ENCODE measurements around the gene ARHGAP45. TPM values are rescaled to one million over a fixed set of nuclear protein-coding genes. Genes with fewer than 3 reads are reported as not detected.
"Not testable (repeated sequence)": the region's sequence is repeated elsewhere in the genome, so short reads cannot be mapped to it uniquely, and the experiment has no call there.

Gene ARHGAP45
- total RNA-seq: 100 to 1,000 TPM; 123 to 136 TPM

GRCh38 chr19:1066748-1067340 lies at the start of gene ARHGAP45:
TSS of gene ARHGAP45 (plus strand) at chr19:1067167. CDS start at chr19:1067406, 239 bp downstream.
- intact Hi-C loops (cut with micrococcal nuclease): loop anchor here (2.0 to 5.0 kb wide), 4 partner anchors 16 to 185 kb away; no protein-coding TSS in a partner anchor
- CTCF ChIA-PET: interaction anchor here (0.7 to 1.9 kb wide), 7 partner anchors 9 to 177 kb away, joined by 3 to 8 read pairs (median 3); no protein-coding TSS in a partner anchor

GRCh38 chr19:1017906-1018305 lies 49.1 kb upstream of the ARHGAP45 start:
- H3K4me3 Mint-ChIP-seq: no peak overlapping the region
- peaks cover 46% of the 10 kb centered on the region for H3K4me1 Mint-ChIP-seq (ENCODE audit: low read depth)
- no peaks in the 10 kb centered on the region for H3K27me3 Mint-ChIP-seq (ENCODE audit: low read depth)
- intact Hi-C loops (cut with micrococcal nuclease): no loop called here
- no peak for DNase-seq
- peaks cover 3% of the 10 kb centered on the region for H3K36me3 Mint-ChIP-seq (ENCODE audit: low read depth)
- CTCF ChIA-PET: no interaction called here
- H3K27ac Mint-ChIP-seq: no peak overlapping the region
- no peaks in the 10 kb centered on the region for H3K9me3 Mint-ChIP-seq

More at GRCh38 chr19:1066748-1067340, at the start of gene ARHGAP45:
- Mint-ChIP-seq H3K27me3 (ENCODE audit: low read depth) (no peaks in the 10 kb centered on the region), H3K9me3 (no peaks in the 10 kb centered on the region), H3K4me1 (ENCODE audit: low read depth) (peaks cover 39% of the 10 kb centered on the region), H3K36me3 (ENCODE audit: low read depth) (peaks cover 16% of the 10 kb centered on the region), H3K27ac (peak within 1 kb of the TSS; percentile 94), H3K4me3 (peak within 1 kb of the TSS; percentile 96)
- DNase-seq: peak; percentile 82

- no peak for DNase-seq
- Mint-ChIP-seq H3K4me3 (peak overlapping the region; percentile 95), H3K36me3 (ENCODE audit: low read depth) (peaks cover 3% of the 10 kb centered on the region), H3K27ac (peak overlapping the region; percentile 70), H3K4me1 (ENCODE audit: low read depth) (peaks cover 46% of the 10 kb centered on the region), H3K9me3 (no peaks in the 10 kb centered on the region), H3K27me3 (ENCODE audit: low read depth) (no peaks in the 10 kb centered on the region)
- CTCF ChIA-PET: no interaction called here
- intact Hi-C loops (cut with micrococcal nuclease): no loop called here
Measured at GRCh38 chr19:1018393-1018792, 48.6 kb upstream of the ARHGAP45 start.

GRCh38 chr19:1018932-1019615 lies 47.9 kb upstream of the ARHGAP45 start:
- intact Hi-C loops (cut with micrococcal nuclease): no loop called here
- Mint-ChIP-seq H3K27ac (peak overlapping the region; percentile 70), H3K9me3 (no peaks in the 10 kb centered on the region), H3K27me3 (ENCODE audit: low read depth) (no peaks in the 10 kb centered on the region), H3K4me1 (ENCODE audit: low read depth) (peaks cover 43% of the 10 kb centered on the region), H3K4me3 (peak overlapping the region; percentile 95), H3K36me3 (ENCODE audit: low read depth) (peaks cover 3% of the 10 kb centered on the region)
- no peak for DNase-seq
- CTCF ChIA-PET: interaction anchor here (0.7 kb wide), 1 partner anchor 39 kb away, joined by 3 read pairs; no protein-coding TSS in a partner anchor

GRCh38 chr19:1019616-1019961 lies 47.4 kb upstream of the ARHGAP45 start:
- no peaks in the 10 kb centered on the region for H3K9me3 Mint-ChIP-seq
- peaks cover 43% of the 10 kb centered on the region for H3K4me1 Mint-ChIP-seq (ENCODE audit: low read depth)
- H3K27me3 Mint-ChIP-seq (ENCODE audit: low read depth): no peaks in the 10 kb centered on the region
- no peak for DNase-seq
- CTCF ChIA-PET: interaction anchor here (0.7 kb wide), 1 partner anchor 38 kb away, joined by 3 read pairs; no protein-coding TSS in a partner anchor
- H3K4me3 Mint-ChIP-seq: peak overlapping the region; percentile 95
- intact Hi-C loops (cut with micrococcal nuclease): no loop called here
- peak overlapping the region; percentile 83 for H3K27ac Mint-ChIP-seq
- H3K36me3 Mint-ChIP-seq (ENCODE audit: low read depth): peaks cover 3% of the 10 kb centered on the region

- Mint-ChIP-seq H3K27ac (peak overlapping the region; percentile 83), H3K4me1 (ENCODE audit: low read depth) (peaks cover 45% of the 10 kb centered on the region), H3K9me3 (no peaks in the 10 kb centered on the region), H3K36me3 (ENCODE audit: low read depth) (peaks cover 3% of the 10 kb centered on the region), H3K27me3 (ENCODE audit: low read depth) (no peaks in the 10 kb centered on the region), H3K4me3 (peak overlapping the region; percentile 95)
- intact Hi-C loops (cut with micrococcal nuclease): loop anchor here (2.0 to 10.0 kb wide), 7 partner anchors 49 to 385 kb away; partner anchors contain the start of genes ATP5F1D, DAZAP1, GAMT and GPX4
- CTCF ChIA-PET: interaction anchor here (0.7 kb wide), 1 partner anchor 38 kb away, joined by 3 read pairs; no protein-coding TSS in a partner anchor
- DNase-seq: no peak
Measured at GRCh38 chr19:1019980-1020867, 46.7 kb upstream of the ARHGAP45 start.

GRCh38 chr19:1020868-1021425 lies 46.0 kb upstream of the ARHGAP45 start, which contains the start of gene TMEM259:
TSS of gene TMEM259 (minus strand) at chr19:1021123. CDS start at chr19:1020996, 127 bp downstream.
- H3K4me3 Mint-ChIP-seq: peak within 1 kb of the TSS; percentile 95

GRCh38 chr19:1023883-1024188 lies 43.1 kb upstream of the ARHGAP45 start:
- CTCF ChIA-PET; H3K27ac Mint-ChIP-seq; H3K27me3 Mint-ChIP-seq (ENCODE audit: low read depth); DNase-seq; H3K36me3 Mint-ChIP-seq (ENCODE audit: low read depth); H3K4me3 Mint-ChIP-seq; H3K9me3 Mint-ChIP-seq: not testable (repeated sequence)
- intact Hi-C loops (cut with micrococcal nuclease): loop anchor here (5.0 to 10.0 kb wide), 3 partner anchors 168 to 381 kb away; partner anchors contain the start of genes DAZAP1, GAMT and RNF126
- peaks cover 18% of the 10 kb centered on the region for H3K4me1 Mint-ChIP-seq (ENCODE audit: low read depth)

More at GRCh38 chr19:1020868-1021425, 46.0 kb upstream of the ARHGAP45 start, which contains the start of gene TMEM259:
- Mint-ChIP-seq H3K9me3 (no peaks in the 10 kb centered on the region), H3K27me3 (ENCODE audit: low read depth) (no peaks in the 10 kb centered on the region), H3K36me3 (ENCODE audit: low read depth) (peaks cover 3% of the 10 kb centered on the region), H3K4me1 (ENCODE audit: low read depth) (peaks cover 41% of the 10 kb centered on the region), H3K27ac (peak within 1 kb of the TSS; percentile 98)
- intact Hi-C loops (cut with micrococcal nuclease): loop anchor here (1.0 to 10.0 kb wide), 12 partner anchors 19 to 384 kb away; partner anchors contain the start of genes ABCA7, ATP5F1D, DAZAP1 and GAMT
- CTCF ChIA-PET: interaction anchor here (0.9 to 1.0 kb wide), 3 partner anchors 22 to 224 kb away, joined by 3 read pairs; no protein-coding TSS in a partner anchor
- DNase-seq: peak; percentile 98

- intact Hi-C loops (cut with micrococcal nuclease): loop anchor here (10.0 kb wide), 1 partner anchor 380 kb away; the partner anchor contains the start of genes DAZAP1 and GAMT
- peak overlapping the region; percentile 36 for H3K4me3 Mint-ChIP-seq
- peaks cover 15% of the 10 kb centered on the region for H3K4me1 Mint-ChIP-seq (ENCODE audit: low read depth)
- H3K9me3 Mint-ChIP-seq; CTCF ChIA-PET; H3K27me3 Mint-ChIP-seq (ENCODE audit: low read depth); H3K36me3 Mint-ChIP-seq (ENCODE audit: low read depth); H3K27ac Mint-ChIP-seq; DNase-seq: not testable (repeated sequence)
Measured at GRCh38 chr19:1025080-1025479, 41.9 kb upstream of the ARHGAP45 start.

- Mint-ChIP-seq H3K27me3 (ENCODE audit: low read depth) (no peaks in the 10 kb centered on the region), H3K4me1 (ENCODE audit: low read depth) (peaks cover 23% of the 10 kb centered on the region), H3K27ac (peak within 1 kb of the TSS; percentile 89), H3K9me3 (no peaks in the 10 kb centered on the region), H3K36me3 (ENCODE audit: low read depth) (peaks cover 6% of the 10 kb centered on the region), H3K4me3 (peak within 1 kb of the TSS; percentile 89)
- CTCF ChIA-PET: interaction anchor here (1.4 kb wide), 1 partner anchor 218 kb away, joined by 3 read pairs; no protein-coding TSS in a partner anchor
- peak; percentile 76 for DNase-seq
- intact Hi-C loops (cut with micrococcal nuclease): loop anchor here (1.0 to 10.0 kb wide), 2 partner anchors 14 to 379 kb away; partner anchors contain the start of genes ABCA7, DAZAP1 and GAMT
Measured at GRCh38 chr19:1025960-1026782, 40.8 kb upstream of the ARHGAP45 start, which contains the start of gene CNN2. TSS of gene CNN2 (plus strand) at chr19:1026608. CDS start at chr19:1026662, 54 bp downstream.

All from activated naive CD4-positive, alpha-beta T cell treated with anti-CD3 and anti-CD28 coated beads for 36 hours (primary cell).